GM12878 (cell line): ENCODE measurements around the gene MAMLD1. TPM values are rescaled to one million over a fixed set of nuclear protein-coding genes. Genes with fewer than 3 reads are reported as not detected.

Experiments used
- ATAC-seq: fragments of 200-7000 bp; cut with Tn5 transposase; 3 replicates; pipeline ENCODE4 v1.9.1; 2020; ENCODE audit warnings: mild to moderate bottlenecking, moderate library complexity
- BruUV-seq: library from RNA; stranded (reverse); fragments of 400-500 nt; replicated peaks from 2 replicates; lab custom pipeline; 2021; lab: Mats Ljungman, UMichigan
- CTCF ChIA-PET: fragments of 300-600 bp; sonication (Branson Sonifier 250); formaldehyde crosslinking; extraction: SDS; loops from one replicate; lab custom pipeline; 2021; ENCODE audit warnings: inconsistent platforms; lab: Yijun Ruan, JAX
- POLR2A ChIA-PET: fragments of 350-600 bp; formaldehyde crosslinking; extraction: SDS; loops from one replicate; lab custom pipeline; 2021; ENCODE audit warnings: inconsistent platforms; lab: Charles Lee
- RAD21 ChIA-PET: fragments of 300-600 bp; sonication (Branson Sonifier 250); formaldehyde crosslinking; loops from one replicate; lab custom pipeline; 2023; ENCODE audit warnings: antibody characterized with exemption; ENCODE audit not compliant: unreplicated experiment; lab: Charles Lee
- SMC1A ChIA-PET: fragments of 300-600 bp; sonication (Branson Sonifier 250); formaldehyde crosslinking; loops from one replicate; lab custom pipeline; 2023; ENCODE audit not compliant: unreplicated experiment, uncharacterized antibody; lab: Charles Lee
- DNase-seq: peaks from one replicate; pipeline ENCODE4 v3.0.0-alpha.2; 2011; ENCODE audit warnings: low read depth, low spot score
- FAIRE-seq: peaks from 3 replicates; lab custom pipeline; 2011; peaks lifted over from hg19 to GRCh38; lab: Jason Lieb, UNC
- H2AFZ ChIP-seq: 2 replicates; pipeline ENCODE4 v1.6.0; 2011; ENCODE audit warnings: low read depth, low read length, control low read depth; ENCODE audit not compliant: control insufficient read depth
- H3K27ac ChIP-seq: 2 replicates; pipeline ENCODE4 v1.5.1; 2011; ENCODE audit warnings: control low read depth; ENCODE audit not compliant: control insufficient read depth, insufficient read depth
- H3K27me3 ChIP-seq, 2 experiments: replicated peaks in 1 of 2; 2 replicates each; pipeline versions ENCODE4 v1.6.0 to v1.6.1; 2011; ENCODE audit warnings: low read length in 1 of 2; ENCODE audit not compliant: control insufficient read depth in 2 of 2, insufficient read depth in 2 of 2
- H3K36me3 ChIP-seq, 2 experiments: 2 replicates each; pipeline ENCODE4 v1.5.1; 2011; ENCODE audit warnings: low read length in 1 of 2; ENCODE audit not compliant: control insufficient read depth in 2 of 2, insufficient read depth in 2 of 2
- H3K4me1 ChIP-seq: 2 replicates; pipeline ENCODE4 v1.6.1; 2011; ENCODE audit warnings: mild to moderate bottlenecking, low read length, moderate library complexity, mixed read lengths; ENCODE audit not compliant: control insufficient read depth, insufficient read depth
- H3K4me2 ChIP-seq: 2 replicates; pipeline ENCODE4 v1.6.0; 2011; ENCODE audit warnings: control low read depth; ENCODE audit not compliant: control insufficient read depth, insufficient read depth
- H3K4me3 ChIP-seq: fragments of 200-600 bp; sonication (generic); 2 replicates; pipeline ENCODE4 v1.5.1; 2016
- H3K79me2 ChIP-seq: 2 replicates; pipeline ENCODE4 v1.6.0; 2011; ENCODE audit warnings: low read length; ENCODE audit not compliant: control insufficient read depth, insufficient read depth
- H3K9ac ChIP-seq: 2 replicates; pipeline ENCODE4 v1.8.0; 2011; ENCODE audit warnings: low read length, control low read depth, mixed read lengths; ENCODE audit not compliant: control insufficient read depth, insufficient read depth
- H3K9me3 ChIP-seq: replicated peaks from 3 replicates; pipeline ENCODE4 v1.5.1; 2011; ENCODE audit warnings: mild to moderate bottlenecking, low read length; ENCODE audit not compliant: control insufficient read depth, insufficient read depth
- H4K20me1 ChIP-seq: 2 replicates; pipeline ENCODE4 v1.6.0; 2011; ENCODE audit not compliant: control insufficient read depth, insufficient read depth
- ATF3 ChIP-seq: IDR thresholded peaks from 2 replicates; pipeline ENCODE4 v1.6.1; 2011; ENCODE audit warnings: low read depth, mild to moderate bottlenecking, low read length, moderate library complexity, borderline replicate concordance; ENCODE audit errors: extremely low read depth
- CEBPZ ChIP-seq: fragments of 150-350 bp; IDR thresholded peaks from 2 replicates; pipeline ENCODE4 v1.6.1; 2016; ENCODE audit warnings: low read depth, low read length
- CUX1 ChIP-seq: IDR thresholded peaks from 2 replicates; pipeline ENCODE4 v1.6.1; 2012; ENCODE audit warnings: improper control_type of control experiment, low read depth, low read length; ENCODE audit not compliant: insufficient replicate concordance
- EGR1 ChIP-seq, 2 experiments: IDR thresholded peaks; 1 replicate in 1 of 2; 2 replicates in 1 of 2; pipeline ENCODE4 v1.6.1; 2011 to 2012; ENCODE audit warnings: low read depth in 2 of 2, low read length in 2 of 2, borderline replicate concordance in 1 of 2, mild to moderate bottlenecking in 1 of 2, moderate library complexity in 1 of 2
- ETV6 ChIP-seq, 2 experiments: fragments of 450-650 bp in 1 of 2; IDR thresholded peaks in 1 of 2; conservative IDR thresholded peaks in 1 of 2; 2 replicates each; pipeline ENCODE4 v1.6.1; 2014; ENCODE audit warnings: antibody characterized with exemption in 1 of 2, borderline replicate concordance in 1 of 2, low read depth in 1 of 2, mild to moderate bottlenecking in 1 of 2, moderate library complexity in 1 of 2
- GABPA ChIP-seq: IDR thresholded peaks from 2 replicates; pipeline ENCODE4 v1.6.1; 2014; ENCODE audit warnings: antibody characterized with exemption, low read depth, mild to moderate bottlenecking, inconsistent platforms
- MEF2A ChIP-seq: IDR thresholded peaks from 2 replicates; pipeline ENCODE4 v1.6.1; 2011; ENCODE audit warnings: low read depth, mild to moderate bottlenecking, low read length, moderate library complexity; ENCODE audit not compliant: insufficient read depth
- MLLT1 ChIP-seq: fragments of 450-650 bp; IDR thresholded peaks from 2 replicates; pipeline ENCODE4 v1.6.1; 2016; ENCODE audit warnings: mild to moderate bottlenecking
- MYC ChIP-seq: IDR thresholded peaks from 2 replicates; pipeline ENCODE4 v1.6.1; 2011; ENCODE audit warnings: mild to moderate bottlenecking, low read length, moderate library complexity, inconsistent platforms; ENCODE audit not compliant: insufficient read depth, insufficient replicate concordance, insufficient read length, severe bottlenecking
- NR2C1 ChIP-seq: fragments of 450-650 bp; IDR thresholded peaks from 2 replicates; pipeline ENCODE4 v1.6.1; 2017; ENCODE audit warnings: antibody characterized with exemption, mild to moderate bottlenecking, moderate library complexity
- SPI1 ChIP-seq: IDR thresholded peaks from 2 replicates; pipeline ENCODE4 v1.6.1; 2011; ENCODE audit warnings: low read depth, mild to moderate bottlenecking, low read length, moderate library complexity, borderline replicate concordance; ENCODE audit not compliant: insufficient read depth
- SREBF2 ChIP-seq: IDR thresholded peaks from 2 replicates; pipeline ENCODE4 v1.6.1; 2012; ENCODE audit warnings: mild to moderate bottlenecking, low read length
- ZNF384 ChIP-seq: IDR thresholded peaks from 2 replicates; pipeline ENCODE4 v1.6.1; 2012; ENCODE audit warnings: low read depth, mild to moderate bottlenecking, low read length, improper control_type of control experiment, borderline replicate concordance
- WGBS: methylation state at CpG from one replicate; pipeline ENCODE4 v1.1.6; 2016; ENCODE audit warnings: low lambda C conversion rate; ENCODE audit not compliant: insufficient replicate concordance, insufficient coverage; ENCODE audit errors: missing lambda C conversion rate; 5-methylcytosine and 5-hydroxymethylcytosine counted together
- in situ Hi-C: fragments of 300-500 bp; cut with MboI; formaldehyde crosslinking; loops from 9 replicates; pipeline ENCODE4 v1.14.3; 2018; ENCODE audit warnings: mixed read lengths
- intact Hi-C: fragments of 100-400 bp; cut with micrococcal nuclease; formaldehyde crosslinking; loops from one replicate; pipeline ENCODE4 v1.14.2; 2022; ENCODE audit not compliant: unreplicated experiment
- polyA plus RNA-seq, 11 experiments: library from polyadenylated mRNA; depleted of rRNA in 4 of 11; unstranded in 6 of 11; stranded (reverse) in 5 of 11; fragments of >200 nt; fragmentation: Nextera tagmentation in 4 of 11; fragmentation: Illumina TruSeq in 1 of 11; extraction: Ambion mirVana in 4 of 11; extraction: Trizol in 1 of 11; gene quantifications; 1 replicate in 1 of 11; 2 replicates in 10 of 11; pipeline versions ENCODE4 v1.2.1 to v1.2.3, GENCODE V29; 2011 to 2016; ENCODE audit warnings: inconsistent platforms in 2 of 11, missing spikeins in 2 of 11, low read depth in 1 of 11
- total RNA-seq, 4 experiments: library from RNA; depleted of rRNA in 3 of 4; stranded (reverse); fragments of >200 nt in 3 of 4; fragmentation: Illumina TruSeq in 1 of 4; extraction: Trizol in 1 of 4; gene quantifications; 2 replicates each; pipeline versions ENCODE4 v1.2.1 to v1.2.3, GENCODE V29; 2013 to 2021

The MAMLD1 gene
- total and polyA plus RNA-seq, 10 of the 15 experiments (the other 5 are each of a cell fraction or from before 2014, with no cell fraction given), result 0.03 to 0.05 TPM; not detected in 8

- CTCF ChIA-PET, result no interaction called here
- no peak for ATAC-seq
- H3K36me3 ChIP-seq, result no peaks in the 10 kb centered on the region
- 45% methylated on average over 2 of the region's 2 CpGs for WGBS
- no peaks in the 10 kb centered on the region for H4K20me1 ChIP-seq
- H3K9me3 ChIP-seq, result no peaks in the 10 kb centered on the region
- FAIRE-seq, result no peak
- intact Hi-C loops, result no loop called here
- H3K27me3 ChIP-seq, result no peaks in the 10 kb centered on the region; a peak in 2 of 4 replicates
- no peak overlapping the region for H3K4me2 ChIP-seq
- no peaks in the 10 kb centered on the region for H3K79me2 ChIP-seq
- no peak overlapping the region for H3K4me3 ChIP-seq
- RAD21 ChIA-PET, result no interaction called here
- no TSS peak for BruUV-seq
- H3K27ac ChIP-seq, result no peak overlapping the region
- in situ Hi-C loops, result no loop called here
- POLR2A ChIA-PET, result no interaction called here
- SMC1A ChIA-PET, result no interaction called here
- no peak overlapping the region for H2AFZ ChIP-seq
- H3K9ac ChIP-seq, result no peak overlapping the region
- no peaks in the 10 kb centered on the region for H3K4me1 ChIP-seq
- no peak for DNase-seq
- TF ChIP-seq MEF2A, result no peak
- TF ChIP-seq EGR1 (IDR thresholded peaks at IDR 0.05; ENCODE audit: borderline replicate concordance in 1 of 2, low read depth in 2 of 2, low read length in 2 of 2), result no peak
- TF ChIP-seq MLLT1, result no peak
- no peak for TF ChIP-seq GABPA
- no peak for TF ChIP-seq ETV6 (conservative IDR thresholded peaks at IDR 0.05 in 1 of 2, IDR thresholded peaks at IDR 0.05 in 1 of 2; ENCODE audit: borderline replicate concordance in 1 of 2, low read depth in 1 of 2)
- TF ChIP-seq CUX1, result no peak
- no peak for TF ChIP-seq ZNF384
- TF ChIP-seq NR2C1, result no peak
- TF ChIP-seq ATF3, result no peak
- no peak for TF ChIP-seq MYC
- no peak for TF ChIP-seq SPI1
- no peak for TF ChIP-seq CEBPZ
- TF ChIP-seq SREBF2, result no peak
Observed at GRCh38 chrX:150324919-150325318, 38.2 kb upstream of the MAMLD1 start.
